Esophagus squamous epithelium (tissue), 5 donors: ENCODE results near the gene SHC2. TPM values are rescaled to one million over a fixed set of nuclear protein-coding genes. Genes with fewer than 3 reads are reported as not detected.

ENCODE experiments used
- DNase-seq: peaks from one replicate; lab custom pipeline; 2025; lab: John Stamatoyannopoulos, UW
- H3K27ac ChIP-seq, 4 donors: fragments of 200-600 bp; sonication (generic); one replicate each; pipeline ENCODE4 v1.5.1; 2016 to 2019; ENCODE audit warnings: mild to moderate bottlenecking in 1 of 4
- H3K27me3 ChIP-seq, 4 donors: fragments of 200-600 bp; sonication (generic); 1 replicate in 3 of 4; 2 replicates in 1 of 4; pipeline versions ENCODE4 v1.5.1 to v1.6.0; 2017 to 2021; ENCODE audit warnings: antibody characterized with exemption in 1 of 4
- H3K36me3 ChIP-seq, 3 donors: fragments of 200-600 bp; sonication (generic); one replicate each; pipeline ENCODE4 v1.5.1; 2016 to 2019
- H3K4me1 ChIP-seq, 3 donors: fragments of 200-600 bp; sonication (generic); one replicate each; pipeline ENCODE4 v1.5.1; 2017 to 2019
- H3K4me3 ChIP-seq, 4 donors: fragments of 200-600 bp; sonication (generic); 1 replicate in 3 of 4; 2 replicates in 1 of 4; pipeline ENCODE4 v1.5.1; 2016 to 2019; ENCODE audit warnings: mild to moderate bottlenecking in 2 of 4, moderate library complexity in 1 of 4
- H3K9me3 ChIP-seq, 3 donors: fragments of 200-600 bp; sonication (generic); one replicate each; pipeline ENCODE4 v1.5.1; 2016 to 2019
- CTCF ChIP-seq, 6 experiments: fragments of 450-650 bp in 4 of 6; fragments of 200-600 bp in 2 of 6; sonication (generic) in 2 of 6; IDR thresholded peaks; one replicate each; pipeline ENCODE4 v1.5.1; 2016 to 2019; ENCODE audit warnings: antibody characterized with exemption in 6 of 6, mild to moderate bottlenecking in 4 of 6, moderate library complexity in 4 of 6
- POLR2A ChIP-seq, 4 donors: fragments of 450-650 bp; IDR thresholded peaks; one replicate each; pipeline ENCODE4 v1.6.1; 2017; ENCODE audit warnings: antibody characterized with exemption in 4 of 4, mild to moderate bottlenecking in 4 of 4, moderate library complexity in 3 of 4
- WGBS, 2 donors: methylation state at CpG; one replicate each; pipeline ENCODE4 v1.1.5; 2018; 5-methylcytosine and 5-hydroxymethylcytosine counted together
- intact Hi-C: fragments of 100-400 bp; cut with DNase I; formaldehyde crosslinking; loops from one replicate; pipeline ENCODE4 v1.15.0; 2022
- total RNA-seq, 4 donors: library from RNA; depleted of rRNA; stranded (reverse); fragments of >200 nt; gene quantifications; one replicate each; pipeline ENCODE4 v1.1.0, GENCODE V29; 2016
- donor health status: DM: yes; HTN: yes; CAD: no.

The SHC2 gene
- total RNA-seq, 4 donors from 2014 or later: 1.1 to 10.2 (median 4.7) TPM

DNA sequence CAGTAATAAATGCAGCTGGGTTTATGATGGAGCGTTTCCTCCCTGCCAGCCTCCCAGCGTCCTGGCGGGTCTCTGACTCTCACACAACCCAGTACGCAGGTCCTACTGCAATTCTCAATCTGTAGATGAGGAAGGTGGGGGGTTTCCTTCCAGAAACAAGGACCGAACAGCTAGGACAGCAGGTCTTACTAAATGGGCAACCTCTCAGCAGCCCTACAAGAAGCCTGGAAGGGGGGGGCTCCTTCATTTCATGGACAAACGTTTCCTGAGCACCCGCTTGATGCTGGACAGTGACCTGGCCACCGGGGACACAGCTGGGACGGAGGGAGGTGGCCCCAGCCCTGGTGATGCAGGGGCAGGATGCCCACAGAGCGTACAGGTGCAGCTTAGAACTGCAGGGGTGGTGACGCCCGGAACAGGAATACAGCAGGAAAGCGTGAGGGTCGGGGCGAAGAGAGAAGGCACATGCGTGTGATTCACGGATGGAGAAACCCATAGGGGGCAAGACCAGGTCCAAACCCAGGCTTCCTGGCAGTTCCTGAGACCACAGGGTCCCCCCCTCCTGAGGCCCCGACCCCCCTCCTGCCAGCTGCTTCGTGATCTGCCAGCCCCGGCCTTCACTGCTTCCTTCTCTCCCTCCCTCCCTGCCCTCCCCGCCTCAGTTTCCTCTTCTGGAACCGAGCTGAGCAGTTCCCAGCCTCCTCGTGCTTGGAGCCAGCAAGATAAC lies 51.2 kb downstream of the SHC2 start:
- WGBS, 2 donors: 2 to 5% methylated on average over 11 to 19 of the region's 23 CpGs
- H3K27me3 ChIP-seq: peaks cover 0 to 92% (median 13%) of the 10 kb centered on the region in 4 donors

DNA sequence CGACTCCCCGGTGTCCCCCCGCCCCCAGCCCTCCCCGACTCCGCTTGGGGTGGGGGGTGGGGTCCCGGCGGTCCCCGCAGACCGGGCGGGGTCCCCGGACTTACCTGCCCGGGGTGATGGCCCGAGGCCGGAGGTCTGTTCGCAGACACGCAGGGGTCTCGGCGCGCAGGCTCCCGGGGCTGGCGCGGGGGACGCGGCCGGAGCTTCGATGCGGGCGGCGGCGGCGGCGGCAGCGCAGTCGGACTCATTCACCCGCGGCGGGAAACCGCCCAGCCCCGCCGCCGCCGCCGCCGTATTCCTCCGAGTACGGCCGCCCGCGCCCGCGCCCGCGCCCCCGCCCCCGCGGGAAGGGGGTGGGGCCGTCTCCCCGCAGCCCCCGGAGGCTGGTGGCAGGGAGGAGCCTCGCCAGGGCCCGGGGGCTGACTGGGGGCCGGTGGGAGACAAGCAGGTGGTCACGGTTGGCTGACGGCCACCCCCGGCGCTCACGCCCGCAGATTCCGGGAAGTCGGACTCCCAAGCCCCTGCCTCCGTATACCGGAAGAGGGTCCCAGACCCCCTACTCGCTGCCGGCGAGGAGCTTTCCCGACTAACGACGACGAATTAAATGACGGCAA lies 51.8 kb downstream of the SHC2 start, which contains the start of gene C2CD4C:
C2CD4C (minus strand) TSS at position 246 of the 614 bp plus-strand sequence. CDS start 786 bp downstream, outside the sequence.
- no peak for TF ChIP-seq POLR2A (IDR thresholded peaks at IDR 0.05)
- no peak for TF ChIP-seq CTCF (IDR thresholded peaks at IDR 0.05)
- Histone ChIP-seq H3K4me1 (peaks cover 15 to 38% (median 16%) of the 10 kb centered on the region in 3 donors), H3K36me3 (no peaks in the 10 kb centered on the region), H3K27me3 (peaks cover 0 to 88% (median 13%) of the 10 kb centered on the region in 4 donors), H3K27ac (no peak within 1 kb of the TSS), H3K4me3 (peak within 1 kb of the TSS; percentile 21 to 63 (median 36)), H3K9me3 (no peaks in the 10 kb centered on the region)
- DNase-seq: no peak
- intact Hi-C loops: no loop called here
- WGBS, 2 donors: no CpG with 5 or more reads among the region's 80 CpGs

More for the DNA sequence above, 51.2 kb downstream of the SHC2 start:
- Histone ChIP-seq H3K4me3 (peak overlapping the region; percentile 21 to 63 (median 36)), H3K36me3 (no peaks in the 10 kb centered on the region), H3K4me1 (peaks cover 15 to 38% (median 16%) of the 10 kb centered on the region in 3 donors), H3K9me3 (no peaks in the 10 kb centered on the region), H3K27ac (no peak overlapping the region)
- no peak for DNase-seq
- intact Hi-C loops: no loop called here
- no peak for TF ChIP-seq POLR2A (IDR thresholded peaks at IDR 0.05)
- TF ChIP-seq CTCF (IDR thresholded peaks at IDR 0.05): no peak

GRCh38 chr19:408441-408901 lies 52.4 kb downstream of the SHC2 start:
- intact Hi-C loops: no loop called here
- no CpG with 5 or more reads among the region's 30 CpGs for WGBS, 2 donors
- no peak overlapping the region for H3K27ac ChIP-seq
- H3K9me3 ChIP-seq: no peaks in the 10 kb centered on the region
- peak overlapping the region; percentile 21 to 63 (median 36) for H3K4me3 ChIP-seq
- TF ChIP-seq POLR2A (IDR thresholded peaks at IDR 0.05): no peak
- no peak for TF ChIP-seq CTCF (IDR thresholded peaks at IDR 0.05)
- no peaks in the 10 kb centered on the region for H3K36me3 ChIP-seq
- no peak for DNase-seq
- H3K4me1 ChIP-seq: peaks cover 15 to 38% (median 16%) of the 10 kb centered on the region in 3 donors
- peaks cover 0 to 87% (median 13%) of the 10 kb centered on the region in 4 donors for H3K27me3 ChIP-seq

DNA sequence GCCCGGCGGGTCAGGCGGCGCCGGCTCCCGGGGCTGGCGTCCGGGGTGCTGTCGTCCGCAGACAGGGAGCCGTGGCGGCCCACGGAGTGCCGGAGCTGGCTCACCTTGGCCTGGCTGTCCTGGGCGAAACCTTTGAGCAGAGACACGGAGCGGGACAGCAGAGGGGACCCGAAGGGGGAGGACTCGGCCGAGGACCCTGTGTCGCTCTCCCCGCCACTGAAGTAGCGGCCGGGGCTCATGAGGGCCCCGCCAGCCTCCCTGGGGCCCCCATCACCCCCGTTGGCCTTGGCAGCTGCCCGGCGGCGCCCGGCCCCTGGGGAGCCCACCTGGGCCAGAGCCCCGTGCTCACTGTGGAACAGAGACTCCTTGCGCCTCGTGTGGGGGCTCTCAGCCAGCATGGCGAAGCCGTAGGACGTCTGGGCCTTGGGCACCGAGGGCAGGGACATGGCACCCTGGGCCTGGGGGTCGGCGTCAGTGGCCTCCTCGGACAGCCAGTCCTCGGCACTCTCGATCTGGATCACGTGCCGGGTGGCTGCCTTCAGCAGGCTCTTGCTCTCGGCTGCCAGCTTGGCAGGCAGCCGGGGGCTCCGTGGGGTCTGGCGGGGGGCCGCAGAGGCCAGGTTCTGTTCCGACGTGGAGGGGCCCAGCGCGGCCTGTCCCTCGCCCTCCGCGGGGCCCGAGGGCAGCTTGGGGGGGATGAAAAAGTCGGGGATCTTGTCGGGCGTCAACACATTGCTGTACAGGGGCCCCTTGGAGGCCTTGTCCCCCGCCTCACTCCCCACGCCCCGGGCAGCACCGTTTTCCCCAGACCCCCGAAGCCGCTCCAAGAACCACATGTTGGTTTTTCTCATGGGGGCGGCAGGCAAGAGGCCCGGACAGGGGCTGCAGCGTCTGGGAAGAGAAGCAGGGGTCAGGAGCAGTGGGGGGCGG lies 53.1 kb downstream of the SHC2 start:
- TF ChIP-seq CTCF (IDR thresholded peaks at IDR 0.05) (no peak), POLR2A (IDR thresholded peaks at IDR 0.05) (no peak)
- Histone ChIP-seq H3K27me3 (peaks cover 0 to 87% (median 13%) of the 10 kb centered on the region in 4 donors), H3K9me3 (no peaks in the 10 kb centered on the region), H3K4me3 (peak overlapping the region in 2 of 4 donors; percentile 47 to 63), H3K4me1 (peaks cover 15 to 38% (median 16%) of the 10 kb centered on the region in 3 donors), H3K27ac (no peak overlapping the region), H3K36me3 (no peaks in the 10 kb centered on the region)
- no peak for DNase-seq
- 75% methylated on average over 8 of the region's 70 CpGs; no CpG with 5 or more reads in 1 of the 2 donors for WGBS, 2 donors
- intact Hi-C loops: no loop called here
